T-cell (primary cell): Measurements from ENCODE around the gene KCNQ2. TPM values are rescaled to one million over a fixed set of nuclear protein-coding genes. Genes with fewer than 3 reads are reported as not detected.

Experiments used
- ATAC-seq, 4 experiments: fragments of 200-7000 bp in 3 of 4; fragments of 150-1000 bp in 1 of 4; cut with Tn5 transposase; replicated peaks in 1 of 4; 1 replicate in 3 of 4; 2 replicates in 1 of 4; pipeline ENCODE4 v1.10.0; 2021; ENCODE audit warnings: moderate library complexity in 3 of 4, mild to moderate bottlenecking in 2 of 4, moderate number of reproducible peaks in 1 of 4
- CTCF ChIA-PET, 2 donors: fragments of 300-600 bp; sonication (Branson Sonifier 250); formaldehyde crosslinking; loops; one replicate each; lab custom pipeline; 2022; ENCODE audit warnings: antibody characterized with exemption in 2 of 2; lab: Charles Lee
- POLR2A ChIA-PET, 2 donors: fragments of 300-600 bp; sonication (Branson Sonifier 250); formaldehyde crosslinking; loops; one replicate each; lab custom pipeline; 2022; ENCODE audit warnings: antibody characterized with exemption in 2 of 2; lab: Charles Lee
- DNase-seq, 35 experiments: peaks; one replicate each; pipeline versions ENCODE4 v3.0.0 to v3.0.0-alpha.2; 2013 to 2023
- H3K27ac ChIP-seq: one replicate; pipeline ENCODE4 v1.5.1; 2013; ENCODE audit warnings: low read length
- H3K27me3 ChIP-seq, 2 experiments: replicated peaks in 1 of 2; 1 replicate in 1 of 2; 2 replicates in 1 of 2; pipeline versions ENCODE4 v1.6.1 to v1.7.0; 2013; ENCODE audit warnings: low read length in 1 of 2, mixed read lengths in 1 of 2; ENCODE audit not compliant: control insufficient read depth in 2 of 2, insufficient read depth in 2 of 2; ENCODE audit errors: extremely low read depth in 1 of 2
- H3K36me3 ChIP-seq, 2 donors: 1 replicate in 1 of 2; 2 replicates in 1 of 2; pipeline versions ENCODE4 v1.6.1 to v1.7.0; 2013; ENCODE audit warnings: low read length in 1 of 2; ENCODE audit not compliant: control insufficient read depth in 2 of 2, insufficient read depth in 1 of 2; ENCODE audit errors: extremely low read depth in 1 of 2
- H3K4me1 ChIP-seq, 2 experiments: 1 replicate in 1 of 2; 2 replicates in 1 of 2; pipeline versions ENCODE4 v1.6.1 to v1.7.0; 2013; ENCODE audit warnings: low read length in 2 of 2, mixed read lengths in 1 of 2; ENCODE audit not compliant: insufficient read depth in 2 of 2, control insufficient read depth in 1 of 2; ENCODE audit errors: extremely low read depth in 1 of 2
- H3K4me3 ChIP-seq, 2 donors: 1 replicate in 1 of 2; 2 replicates in 1 of 2; pipeline versions ENCODE4 v1.5.1 to v1.7.0; 2013; ENCODE audit warnings: mild to moderate bottlenecking in 2 of 2, low read length in 1 of 2, moderate library complexity in 1 of 2; ENCODE audit not compliant: control insufficient read depth in 1 of 2; ENCODE audit errors: extremely low read depth in 1 of 2
- H3K9me3 ChIP-seq: 2 replicates; pipeline ENCODE4 v1.7.0; 2013
- H3K27ac Mint-ChIP-seq, 2 donors: one replicate each; pipeline ENCODE4 v1.8.0; 2020 to 2021; ENCODE audit warnings: mild to moderate bottlenecking in 2 of 2, mixed read lengths in 2 of 2
- H3K27me3 Mint-ChIP-seq, 2 donors: one replicate each; pipeline ENCODE4 v1.8.0; 2021 to 2022; ENCODE audit warnings: mixed read lengths in 2 of 2
- H3K36me3 Mint-ChIP-seq: one replicate; pipeline ENCODE4 v1.8.0; 2021; ENCODE audit warnings: mixed read lengths
- H3K4me1 Mint-ChIP-seq, 3 donors: one replicate each; pipeline ENCODE4 v1.8.0; 2020 to 2022; ENCODE audit warnings: mixed read lengths in 3 of 3, mild to moderate bottlenecking in 1 of 3
- H3K4me3 Mint-ChIP-seq, 3 donors: one replicate each; pipeline ENCODE4 v1.8.0; 2020 to 2022; ENCODE audit warnings: mild to moderate bottlenecking in 3 of 3, mixed read lengths in 3 of 3, moderate library complexity in 3 of 3
- H3K9me3 Mint-ChIP-seq, 3 donors: one replicate each; pipeline ENCODE4 v1.8.0; 2020 to 2022; ENCODE audit warnings: mixed read lengths in 3 of 3
- WGBS: methylation state at CpG from one replicate; pipeline ENCODE4 v1.1.5; 2013; ENCODE audit warnings: missing lambda C conversion rate; ENCODE audit not compliant: insufficient coverage; 5-methylcytosine and 5-hydroxymethylcytosine counted together
- total RNA-seq, 35 experiments: library from RNA in 6 of 35; stranded (reverse) in 6 of 35; fragments of 120-200 nt in 1 of 35; gene quantifications; one replicate each; pipeline versions ENCODE4 v1.2.1 to v1.2.4 and lab custom pipeline; 2013 to 2026

KCNQ2 gene
- total RNA-seq, 5 donors from 2014 or later (not counting 1 experiment from before 2014, with no cell fraction given), result 0.19 to 0.49 (median 0.32) TPM

- DNase-seq, result no peak
- no peaks in the 10 kb centered on the region for H3K36me3 ChIP-seq
- H3K27me3 Mint-ChIP-seq, result peaks cover 0 to 4% of the 10 kb centered on the region in 2 donors
- no peak overlapping the region for H3K4me3 Mint-ChIP-seq
- peaks cover 0 to 15% of the 10 kb centered on the region in 2 experiments for H3K27me3 ChIP-seq
- H3K4me1 Mint-ChIP-seq, result no peaks in the 10 kb centered on the region
- H3K9me3 ChIP-seq, result no peaks in the 10 kb centered on the region
- no peaks in the 10 kb centered on the region for H3K4me1 ChIP-seq
- no peak overlapping the region for H3K27ac Mint-ChIP-seq
- 87% methylated on average over 43 of the region's 44 CpGs for WGBS
- CTCF ChIA-PET, result no interaction called here
- H3K9me3 Mint-ChIP-seq, result no peaks in the 10 kb centered on the region
- H3K27ac ChIP-seq, result no peak overlapping the region
- ATAC-seq, result no peak
- no peak overlapping the region for H3K4me3 ChIP-seq
- POLR2A ChIA-PET, result no interaction called here
- H3K36me3 Mint-ChIP-seq, result no peaks in the 10 kb centered on the region
Measured at GRCh38 chr20:63400486-63401210, 71.8 kb downstream of the KCNQ2 start.

- no peaks in the 10 kb centered on the region for H3K36me3 ChIP-seq
- ChIA-PET CTCF (no interaction called here), POLR2A (no interaction called here)
- ATAC-seq, result no peak
- H3K4me3 Mint-ChIP-seq, result no peak overlapping the region
- no peak overlapping the region for H3K4me3 ChIP-seq
- no peaks in the 10 kb centered on the region for H3K36me3 Mint-ChIP-seq
- H3K9me3 Mint-ChIP-seq, result no peaks in the 10 kb centered on the region
- H3K27me3 Mint-ChIP-seq, result peaks cover 0 to 6% of the 10 kb centered on the region in 2 donors
- WGBS, result 89% methylated on average over 22 of the region's 41 CpGs
- H3K9me3 ChIP-seq, result no peaks in the 10 kb centered on the region
- no peaks in the 10 kb centered on the region for H3K4me1 Mint-ChIP-seq
- no peak overlapping the region for H3K27ac Mint-ChIP-seq
- H3K27ac ChIP-seq, result no peak overlapping the region
- no peak for DNase-seq
- H3K4me1 ChIP-seq, result no peaks in the 10 kb centered on the region
- peaks cover 0 to 19% of the 10 kb centered on the region in 2 experiments for H3K27me3 ChIP-seq
Measured at GRCh38 chr20:63399596-63400375, 72.7 kb downstream of the KCNQ2 start.

- Histone ChIP-seq H3K27me3 (peaks cover 0 to 27% of the 10 kb centered on the region in 2 experiments), H3K27ac (no peak overlapping the region), H3K4me3 (no peak overlapping the region), H3K36me3 (no peaks in the 10 kb centered on the region), H3K4me1 (no peaks in the 10 kb centered on the region), H3K9me3 (no peaks in the 10 kb centered on the region)
- no peaks in the 10 kb centered on the region for H3K36me3 Mint-ChIP-seq
- peaks cover 0 to 12% of the 10 kb centered on the region in 2 donors for H3K27me3 Mint-ChIP-seq
- WGBS, result 74% methylated on average over 21 of the region's 27 CpGs
- H3K4me3 Mint-ChIP-seq, result no peak overlapping the region
- H3K4me1 Mint-ChIP-seq, result no peaks in the 10 kb centered on the region
- CTCF ChIA-PET, result no interaction called here
- no peak for ATAC-seq
- no peaks in the 10 kb centered on the region for H3K9me3 Mint-ChIP-seq
- POLR2A ChIA-PET, result no interaction called here
- no peak for DNase-seq
- no peak overlapping the region for H3K27ac Mint-ChIP-seq
Measured at GRCh38 chr20:63398744-63399514, 73.5 kb downstream of the KCNQ2 start.

- H3K27ac ChIP-seq, result no peak overlapping the region
- no peaks in the 10 kb centered on the region for H3K9me3 Mint-ChIP-seq
- no peak overlapping the region for H3K27ac Mint-ChIP-seq
- POLR2A ChIA-PET, result no interaction called here
- DNase-seq, result no peak
- no peak for ATAC-seq
- H3K36me3 Mint-ChIP-seq, result no peaks in the 10 kb centered on the region
- CTCF ChIA-PET, result no interaction called here
- peaks cover 0 to 32% of the 10 kb centered on the region in 2 experiments for H3K27me3 ChIP-seq
- WGBS, result 83% methylated on average over 24 of the region's 25 CpGs
- no peaks in the 10 kb centered on the region for H3K4me1 Mint-ChIP-seq
- peaks cover 0 to 16% of the 10 kb centered on the region in 2 donors for H3K27me3 Mint-ChIP-seq
- no peaks in the 10 kb centered on the region for H3K9me3 ChIP-seq
- H3K4me3 Mint-ChIP-seq, result no peak overlapping the region
- no peaks in the 10 kb centered on the region for H3K4me1 ChIP-seq
- no peak overlapping the region for H3K4me3 ChIP-seq
- H3K36me3 ChIP-seq, result no peaks in the 10 kb centered on the region
Measured at GRCh38 chr20:63397946-63398450, 74.5 kb downstream of the KCNQ2 start.

GRCh38 chr20:63397155-63397843, 75.2 kb downstream of the KCNQ2 start:
- DNase-seq (no peak), ATAC-seq (no peak)
- H3K9me3 ChIP-seq, result no peaks in the 10 kb centered on the region
- Mint-ChIP-seq H3K27ac (no peak overlapping the region), H3K36me3 (no peaks in the 10 kb centered on the region), H3K4me1 (no peaks in the 10 kb centered on the region), H3K9me3 (no peaks in the 10 kb centered on the region), H3K4me3 (no peak overlapping the region), H3K27me3 (peaks cover 0 to 16% of the 10 kb centered on the region in 2 donors)
- 92% methylated on average over 27 of the region's 30 CpGs for WGBS
- H3K27me3 ChIP-seq, result peaks cover 0 to 33% of the 10 kb centered on the region in 2 experiments
- H3K27ac ChIP-seq, result no peak overlapping the region
- no peak overlapping the region for H3K4me3 ChIP-seq
- H3K4me1 ChIP-seq, result no peaks in the 10 kb centered on the region
- ChIA-PET CTCF (no interaction called here), POLR2A (no interaction called here)
- no peaks in the 10 kb centered on the region for H3K36me3 ChIP-seq

GRCh38 chr20:63396300-63396699, 76.2 kb downstream of the KCNQ2 start:
- no peak for DNase-seq
- POLR2A ChIA-PET, result no interaction called here
- no peak overlapping the region for H3K27ac Mint-ChIP-seq
- H3K4me3 Mint-ChIP-seq, result no peak overlapping the region
- no peak overlapping the region for H3K4me3 ChIP-seq
- WGBS, result 87% methylated on average over 11 of the region's 12 CpGs
- ATAC-seq, result no peak
- H3K27me3 ChIP-seq, result peaks cover 0 to 33% of the 10 kb centered on the region in 2 experiments
- H3K4me1 Mint-ChIP-seq, result no peaks in the 10 kb centered on the region
- H3K9me3 Mint-ChIP-seq, result no peaks in the 10 kb centered on the region
- H3K36me3 ChIP-seq, result no peaks in the 10 kb centered on the region
- H3K36me3 Mint-ChIP-seq, result no peaks in the 10 kb centered on the region
- H3K27me3 Mint-ChIP-seq, result peaks cover 0 to 16% of the 10 kb centered on the region in 2 donors
- H3K4me1 ChIP-seq, result no peaks in the 10 kb centered on the region
- no peaks in the 10 kb centered on the region for H3K9me3 ChIP-seq
- CTCF ChIA-PET, result no interaction called here
- H3K27ac ChIP-seq, result no peak overlapping the region
